Neuronal stem cell (in vitro differentiated cells): ENCODE measurements around the gene CD151.

ENCODE experiments used
- DNase-seq: peaks from one replicate; pipeline ENCODE4 v3.0.0-alpha.2; 2013; ENCODE audit warnings: low spot score
- H2AFZ ChIP-seq: one replicate; pipeline ENCODE4 v1.6.1; 2013; ENCODE audit warnings: mild to moderate bottlenecking, low read length, inconsistent platforms
- H2AK5ac ChIP-seq: 2 replicates; pipeline ENCODE4 v1.6.1; 2013; ENCODE audit warnings: low read depth, mild to moderate bottlenecking, inconsistent platforms, low read length, moderate library complexity, mixed read lengths
- H2BK120ac ChIP-seq: 2 replicates; pipeline ENCODE4 v1.6.1; 2013; ENCODE audit warnings: low read depth, mild to moderate bottlenecking, inconsistent platforms, low read length, moderate library complexity, mixed read lengths
- H2BK12ac ChIP-seq: one replicate; pipeline ENCODE4 v1.6.1; 2013; ENCODE audit warnings: low read length, inconsistent platforms
- H2BK15ac ChIP-seq: 2 replicates; pipeline ENCODE4 v1.6.1; 2013; ENCODE audit warnings: mild to moderate bottlenecking, low read length, inconsistent platforms, mixed read lengths
- H2BK5ac ChIP-seq: one replicate; pipeline ENCODE4 v1.6.1; 2013; ENCODE audit warnings: inconsistent platforms, mild to moderate bottlenecking, low read length, moderate library complexity
- H3K14ac ChIP-seq: one replicate; pipeline ENCODE4 v1.6.1; 2013; ENCODE audit warnings: low read length, inconsistent platforms
- H3K18ac ChIP-seq: 2 replicates; pipeline ENCODE4 v1.6.1; 2013; ENCODE audit warnings: low read length, inconsistent platforms
- H3K23ac ChIP-seq: 2 replicates; pipeline ENCODE4 v1.6.1; 2013; ENCODE audit warnings: low read depth, mild to moderate bottlenecking, mixed read lengths, low read length, inconsistent platforms; ENCODE audit not compliant: poor library complexity
- H3K27ac ChIP-seq: replicated peaks from 3 replicates; pipeline ENCODE4 v1.5.1; 2013; ENCODE audit warnings: low read length, inconsistent platforms
- H3K27me3 ChIP-seq, 3 experiments: 2 replicates each; pipeline ENCODE4 v1.6.1; 2013; ENCODE audit warnings: low read length in 3 of 3, mild to moderate bottlenecking in 2 of 3, inconsistent platforms in 1 of 3, low read depth in 1 of 3, mixed read lengths in 1 of 3, moderate library complexity in 1 of 3; ENCODE audit not compliant: control insufficient read depth in 3 of 3, insufficient read depth in 3 of 3
- H3K36me3 ChIP-seq, 2 donors: replicated peaks in 1 of 2; 2 replicates each; pipeline ENCODE4 v1.6.1; 2013; ENCODE audit warnings: low read length in 2 of 2; ENCODE audit not compliant: control insufficient read depth in 2 of 2, insufficient read depth in 2 of 2
- H3K4ac ChIP-seq: 2 replicates; pipeline ENCODE4 v1.6.1; 2013; ENCODE audit warnings: inconsistent platforms, mild to moderate bottlenecking, low read length, moderate library complexity
- H3K4me1 ChIP-seq, 2 donors: 1 replicate in 1 of 2; 2 replicates in 1 of 2; pipeline ENCODE4 v1.6.1; 2013; ENCODE audit warnings: low read length in 2 of 2, low read depth in 1 of 2; ENCODE audit not compliant: control insufficient read depth in 2 of 2, insufficient read depth in 1 of 2
- H3K4me2 ChIP-seq: one replicate; pipeline ENCODE4 v1.6.1; 2013; ENCODE audit warnings: mild to moderate bottlenecking, low read length, inconsistent platforms; ENCODE audit not compliant: insufficient read depth, poor library complexity, severe bottlenecking
- H3K4me3 ChIP-seq, 2 donors: 2 replicates each; pipeline ENCODE4 v1.5.1; 2013; ENCODE audit warnings: low read length in 2 of 2, mild to moderate bottlenecking in 2 of 2, inconsistent platforms in 1 of 2, moderate library complexity in 1 of 2
- H3K79me1 ChIP-seq: one replicate; pipeline ENCODE4 v1.6.1; 2013; ENCODE audit warnings: low read depth, mild to moderate bottlenecking, inconsistent platforms, low read length, moderate library complexity
- H3K9ac ChIP-seq: one replicate; pipeline ENCODE4 v1.6.1; 2013; ENCODE audit warnings: mild to moderate bottlenecking, low read depth, low read length, inconsistent platforms; ENCODE audit not compliant: poor library complexity
- H3K9me3 ChIP-seq, 2 donors: replicated peaks in 1 of 2; 2 replicates each; pipeline versions ENCODE3 to v1.6.1; 2013; ENCODE audit warnings: low read length in 2 of 2, mild to moderate bottlenecking in 2 of 2, inconsistent platforms in 1 of 2, low read depth in 1 of 2, mixed read lengths in 1 of 2, moderate library complexity in 1 of 2; ENCODE audit not compliant: control insufficient read depth in 2 of 2, insufficient read depth in 1 of 2
- H4K8ac ChIP-seq: one replicate; pipeline ENCODE4 v1.6.1; 2013; ENCODE audit warnings: low read depth, mild to moderate bottlenecking, inconsistent platforms, low read length, moderate library complexity
- H4K91ac ChIP-seq: one replicate; pipeline ENCODE4 v1.6.1; 2013; ENCODE audit warnings: low read length, low read depth, mild to moderate bottlenecking, inconsistent platforms; ENCODE audit not compliant: poor library complexity
- WGBS, 2 donors: extraction: QIAGEN DNeasy Blood & Tissue Kit; methylation state at CpG; one replicate each; pipeline ENCODE4 v1.1.7; 2013; ENCODE audit warnings: missing lambda C conversion rate in 2 of 2, mixed read lengths in 1 of 2; ENCODE audit not compliant: insufficient read length in 2 of 2, insufficient replicate concordance in 1 of 2; ENCODE audit errors: extremely low coverage in 2 of 2; 5-methylcytosine and 5-hydroxymethylcytosine counted together

The CD151 gene

GRCh38 chr11:856397-856796 is 23.6 kb downstream of the CD151 start:
- H4K91ac ChIP-seq = no peak overlapping the region
- no peaks in the 10 kb centered on the region for H3K27me3 ChIP-seq
- H3K9ac ChIP-seq = no peak overlapping the region
- H3K4ac ChIP-seq = no peak overlapping the region
- WGBS, 2 donors = no CpG with 5 or more reads among the region's 8 CpGs
- H2BK5ac ChIP-seq = peak overlapping the region; percentile 53
- H3K4me3 ChIP-seq = no peak overlapping the region
- H3K18ac ChIP-seq = peak overlapping the region; percentile 57
- H3K4me2 ChIP-seq = no peak overlapping the region
- H3K27ac ChIP-seq = no peak overlapping the region
- H3K23ac ChIP-seq = no peak overlapping the region
- H3K79me1 ChIP-seq = peaks cover 25% of the 10 kb centered on the region
- H4K8ac ChIP-seq = peak overlapping the region; percentile 43
- no peaks in the 10 kb centered on the region for H3K36me3 ChIP-seq
- H2AK5ac ChIP-seq = peak overlapping the region; percentile 75
- no peak overlapping the region for H3K14ac ChIP-seq
- no peaks in the 10 kb centered on the region for H3K9me3 ChIP-seq
- peaks cover 25 to 29% of the 10 kb centered on the region in 2 donors for H3K4me1 ChIP-seq
- no peak overlapping the region for H2BK15ac ChIP-seq
- DNase-seq = no peak
- H2AFZ ChIP-seq = no peak overlapping the region
- no peak overlapping the region for H2BK12ac ChIP-seq
- no peak overlapping the region for H2BK120ac ChIP-seq

GRCh38 chr11:858053-858761 is 25.5 kb downstream of the CD151 start:
- no peak overlapping the region for H3K4ac ChIP-seq
- no peak overlapping the region for H3K14ac ChIP-seq
- H2BK5ac ChIP-seq = no peak overlapping the region
- peaks cover 0 to 4% of the 10 kb centered on the region in 2 donors for H3K36me3 ChIP-seq
- H3K4me2 ChIP-seq = no peak overlapping the region
- peak overlapping the region; percentile 11 for H2BK15ac ChIP-seq
- no peaks in the 10 kb centered on the region for H3K9me3 ChIP-seq
- H3K79me1 ChIP-seq = peaks cover 21% of the 10 kb centered on the region
- H3K4me1 ChIP-seq = peaks cover 29 to 37% of the 10 kb centered on the region in 2 donors
- H2BK12ac ChIP-seq = peak overlapping the region; percentile 24
- H3K27ac ChIP-seq = no peak overlapping the region
- H2BK120ac ChIP-seq = no peak overlapping the region
- peak overlapping the region; percentile 56 for H2AK5ac ChIP-seq
- H3K18ac ChIP-seq = peak overlapping the region; percentile 80
- H4K8ac ChIP-seq = no peak overlapping the region
- H3K4me3 ChIP-seq = peak overlapping the region in 1 of 2 donors; percentile 18
- peak overlapping the region; percentile 77 for H3K9ac ChIP-seq
- WGBS, 2 donors = no CpG with 5 or more reads among the region's 27 CpGs
- H3K27me3 ChIP-seq = no peaks in the 10 kb centered on the region
- H3K23ac ChIP-seq = peak overlapping the region; percentile 89
- peak overlapping the region; percentile 92 for H4K91ac ChIP-seq
- no peak overlapping the region for H2AFZ ChIP-seq
- DNase-seq = no peak

- Histone ChIP-seq H3K4me3 (no peak overlapping the region), H2BK15ac (no peak overlapping the region), H3K9me3 (no peaks in the 10 kb centered on the region), H3K4me1 (peaks cover 25 to 39% of the 10 kb centered on the region in 2 donors), H3K18ac (peak overlapping the region; percentile 83), H4K91ac (no peak overlapping the region), H3K9ac (peak overlapping the region; percentile 60), H3K23ac (peak overlapping the region; percentile 89), H3K36me3 (peaks cover 0 to 10% of the 10 kb centered on the region in 2 donors), H2AFZ (no peak overlapping the region), H3K4me2 (no peak overlapping the region), H4K8ac (no peak overlapping the region), H3K27ac (no peak overlapping the region), H2BK12ac (peak overlapping the region; percentile 58), H3K14ac (peak overlapping the region; percentile 89), H3K4ac (no peak overlapping the region), H2BK120ac (no peak overlapping the region), H3K27me3 (no peaks in the 10 kb centered on the region), H2AK5ac (peak overlapping the region; percentile 56), H3K79me1 (peaks cover 18% of the 10 kb centered on the region), H2BK5ac (no peak overlapping the region)
- DNase-seq = no peak
- no CpG with 5 or more reads among the region's 37 CpGs for WGBS, 2 donors
Measured at GRCh38 chr11:858762-859339, 26.1 kb downstream of the CD151 start.

GRCh38 chr11:859394-860131 is 26.8 kb downstream of the CD151 start:
- H3K4me3 ChIP-seq = peak overlapping the region in 1 of 2 donors; percentile 9
- peaks cover 18% of the 10 kb centered on the region for H3K79me1 ChIP-seq
- no peak overlapping the region for H3K4ac ChIP-seq
- WGBS, 2 donors = no CpG with 5 or more reads among the region's 31 CpGs
- no peak overlapping the region for H4K91ac ChIP-seq
- H3K4me1 ChIP-seq = peaks cover 18 to 33% of the 10 kb centered on the region in 2 donors
- H2BK120ac ChIP-seq = no peak overlapping the region
- peak overlapping the region; percentile 92 for H4K8ac ChIP-seq
- no peak overlapping the region for H3K4me2 ChIP-seq
- H3K18ac ChIP-seq = peak overlapping the region; percentile 76
- H2AFZ ChIP-seq = no peak overlapping the region
- H3K14ac ChIP-seq = peak overlapping the region; percentile 94
- no peaks in the 10 kb centered on the region for H3K9me3 ChIP-seq
- no peak overlapping the region for H3K27ac ChIP-seq
- no peak overlapping the region for H2BK15ac ChIP-seq
- peak overlapping the region; percentile 89 for H3K23ac ChIP-seq
- DNase-seq = no peak
- H3K36me3 ChIP-seq = peaks cover 0 to 17% of the 10 kb centered on the region in 2 donors
- H2AK5ac ChIP-seq = peak overlapping the region; percentile 46
- H2BK12ac ChIP-seq = no peak overlapping the region
- H3K9ac ChIP-seq = peak overlapping the region; percentile 81
- H2BK5ac ChIP-seq = no peak overlapping the region
- no peaks in the 10 kb centered on the region for H3K27me3 ChIP-seq
